ENCODE data around the gene SYNE2. TPM values are rescaled to one million over a fixed set of nuclear protein-coding genes. Genes with fewer than 3 reads are reported as not detected.

SYNE2 gene
- total RNA-seq, 1 donor from 2014 or later: 518 TPM

DNA sequence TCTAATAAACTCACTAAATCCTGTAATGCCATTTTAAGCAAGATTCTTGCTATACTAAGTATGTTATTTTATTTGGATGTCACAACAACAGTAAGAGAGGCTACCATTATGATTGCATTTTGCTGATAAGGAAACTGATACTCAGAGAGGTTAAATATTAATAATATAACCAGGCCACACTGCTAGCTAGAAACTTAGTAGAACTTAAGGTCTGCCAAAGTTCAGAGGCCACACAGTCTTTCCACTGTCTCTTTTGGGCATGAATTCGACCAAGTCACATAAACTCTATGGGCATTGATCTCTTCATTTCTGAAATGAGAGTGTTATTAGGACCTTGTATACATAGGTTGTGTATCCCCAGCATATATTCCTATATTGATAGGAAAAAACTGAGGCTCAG, 147.9 kb downstream of the SYNE2 start:
- H3K27me3 ChIP-seq: no peaks in the 10 kb centered on the region
- TF ChIP-seq, protein P1, sequence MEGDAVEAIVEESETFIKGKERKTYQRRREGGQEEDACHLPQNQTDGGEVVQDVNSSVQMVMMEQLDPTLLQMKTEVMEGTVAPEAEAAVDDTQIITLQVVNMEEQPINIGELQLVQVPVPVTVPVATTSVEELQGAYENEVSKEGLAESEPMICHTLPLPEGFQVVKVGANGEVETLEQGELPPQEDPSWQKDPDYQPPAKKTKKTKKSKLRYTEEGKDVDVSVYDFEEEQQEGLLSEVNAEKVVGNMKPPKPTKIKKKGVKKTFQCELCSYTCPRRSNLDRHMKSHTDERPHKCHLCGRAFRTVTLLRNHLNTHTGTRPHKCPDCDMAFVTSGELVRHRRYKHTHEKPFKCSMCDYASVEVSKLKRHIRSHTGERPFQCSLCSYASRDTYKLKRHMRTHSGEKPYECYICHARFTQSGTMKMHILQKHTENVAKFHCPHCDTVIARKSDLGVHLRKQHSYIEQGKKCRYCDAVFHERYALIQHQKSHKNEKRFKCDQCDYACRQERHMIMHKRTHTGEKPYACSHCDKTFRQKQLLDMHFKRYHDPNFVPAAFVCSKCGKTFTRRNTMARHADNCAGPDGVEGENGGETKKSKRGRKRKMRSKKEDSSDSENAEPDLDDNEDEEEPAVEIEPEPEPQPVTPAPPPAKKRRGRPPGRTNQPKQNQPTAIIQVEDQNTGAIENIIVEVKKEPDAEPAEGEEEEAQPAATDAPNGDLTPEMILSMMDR (IDR thresholded peaks at IDR 0.05): no peak
- peaks cover 58 to 80% of the 10 kb centered on the region in 2 donors for H3K36me3 ChIP-seq
- no peak overlapping the region for H3K27ac ChIP-seq
- no peak overlapping the region for H3K4me3 ChIP-seq
- intact Hi-C loops (cut with DNase I): loop anchor here (10.0 kb wide), 1 partner anchor 304 kb away; no protein-coding TSS in a partner anchor
- no peak for DNase-seq (ENCODE audit: low spot score in 2 of 2)
- no peaks in the 10 kb centered on the region for H3K9me3 ChIP-seq
- H3K4me1 ChIP-seq: no peaks in the 10 kb centered on the region

DNA sequence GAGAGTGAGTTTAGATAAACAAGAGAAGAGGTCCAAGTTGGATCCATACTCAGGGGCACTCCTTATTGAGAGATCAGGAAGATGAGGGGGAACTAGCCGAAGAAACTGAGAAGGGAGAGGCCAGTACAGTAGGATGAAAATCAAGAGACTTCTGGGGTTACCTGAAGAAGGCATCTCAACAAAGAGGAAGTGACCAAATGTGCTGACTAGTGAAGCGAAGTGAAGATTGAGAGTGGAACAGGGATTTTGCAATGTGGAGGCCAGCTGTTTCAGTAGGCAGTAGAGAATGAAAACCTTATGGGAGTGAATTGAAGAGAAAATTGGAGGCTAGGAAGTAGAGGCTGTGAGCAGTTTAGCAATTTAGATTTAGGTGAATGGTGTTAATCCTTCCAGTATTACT, 153.0 kb downstream of the SYNE2 start:
- no peaks in the 10 kb centered on the region for H3K4me1 ChIP-seq
- no peak overlapping the region for H3K4me3 ChIP-seq
- TF ChIP-seq, protein P1 (IDR thresholded peaks at IDR 0.05): no peak
- H3K27me3 ChIP-seq: no peaks in the 10 kb centered on the region
- no peaks in the 10 kb centered on the region for H3K9me3 ChIP-seq
- no peak for DNase-seq (ENCODE audit: low spot score in 2 of 2)
- peaks cover 43 to 55% of the 10 kb centered on the region in 2 donors for H3K36me3 ChIP-seq
- no peak overlapping the region for H3K27ac ChIP-seq
- intact Hi-C loops (cut with DNase I): loop anchor here (10.0 kb wide), 1 partner anchor 299 kb away; no protein-coding TSS in a partner anchor

DNA sequence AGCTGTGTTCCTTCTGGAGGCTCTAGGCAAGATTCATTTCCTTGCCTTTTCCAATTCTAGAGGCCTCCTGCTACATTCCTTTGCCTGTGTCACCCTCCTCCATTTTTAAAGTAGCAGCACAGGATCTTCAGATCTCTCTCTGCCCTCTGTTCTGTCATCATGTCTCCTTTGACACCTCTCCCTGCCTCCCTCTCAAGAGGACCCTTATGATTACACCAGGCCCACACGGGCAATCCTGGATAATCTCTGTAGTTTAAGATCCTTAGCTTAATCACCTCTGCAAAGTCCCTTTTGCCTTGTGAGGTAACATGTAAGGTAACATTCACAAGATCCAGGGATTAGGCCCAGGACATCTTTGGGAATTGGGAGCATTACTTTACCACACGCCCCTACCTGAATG, 155.2 kb downstream of the SYNE2 start:
- Histone ChIP-seq H3K27ac (no peak overlapping the region), H3K27me3 (no peaks in the 10 kb centered on the region), H3K9me3 (no peaks in the 10 kb centered on the region), H3K4me1 (no peaks in the 10 kb centered on the region), H3K36me3 (peaks cover 33 to 49% of the 10 kb centered on the region in 2 donors), H3K4me3 (no peak overlapping the region)
- TF ChIP-seq, protein P1 (IDR thresholded peaks at IDR 0.05): no peak
- no peak for DNase-seq (ENCODE audit: low spot score in 2 of 2)
- intact Hi-C loops (cut with DNase I): loop anchor here (10.0 kb wide), 1 partner anchor 297 kb away; no protein-coding TSS in a partner anchor

DNA sequence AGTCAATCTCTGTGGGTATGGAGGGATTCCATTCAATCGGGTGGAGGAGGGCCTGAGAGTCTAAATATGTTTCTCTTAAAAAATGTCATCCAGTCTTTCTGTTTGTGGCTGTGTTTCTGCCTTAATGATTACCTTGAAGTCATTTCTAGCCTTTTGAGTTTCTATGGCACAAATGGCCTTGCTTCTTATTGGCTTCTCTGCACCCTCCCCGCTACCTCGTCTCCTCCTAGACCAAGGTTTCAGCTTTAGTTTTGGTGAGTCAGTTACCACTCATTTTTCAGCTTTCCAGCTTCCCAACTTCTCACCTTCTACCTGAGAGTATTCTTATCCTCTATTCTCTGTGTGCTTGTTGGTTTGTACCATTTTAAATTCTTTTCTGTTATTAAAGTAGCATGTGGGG, 159.2 kb downstream of the SYNE2 start:
- peaks cover 0 to 6% of the 10 kb centered on the region in 2 donors for H3K9me3 ChIP-seq
- TF ChIP-seq, protein P1 (IDR thresholded peaks at IDR 0.05): no peak
- H3K36me3 ChIP-seq: peaks cover 27 to 39% of the 10 kb centered on the region in 2 donors
- intact Hi-C loops (cut with DNase I): no loop called here
- no peak for DNase-seq (ENCODE audit: low spot score in 2 of 2)
- no peak overlapping the region for H3K4me3 ChIP-seq
- H3K27ac ChIP-seq: no peak overlapping the region
- H3K4me1 ChIP-seq: no peaks in the 10 kb centered on the region
- H3K27me3 ChIP-seq: no peaks in the 10 kb centered on the region

DNA sequence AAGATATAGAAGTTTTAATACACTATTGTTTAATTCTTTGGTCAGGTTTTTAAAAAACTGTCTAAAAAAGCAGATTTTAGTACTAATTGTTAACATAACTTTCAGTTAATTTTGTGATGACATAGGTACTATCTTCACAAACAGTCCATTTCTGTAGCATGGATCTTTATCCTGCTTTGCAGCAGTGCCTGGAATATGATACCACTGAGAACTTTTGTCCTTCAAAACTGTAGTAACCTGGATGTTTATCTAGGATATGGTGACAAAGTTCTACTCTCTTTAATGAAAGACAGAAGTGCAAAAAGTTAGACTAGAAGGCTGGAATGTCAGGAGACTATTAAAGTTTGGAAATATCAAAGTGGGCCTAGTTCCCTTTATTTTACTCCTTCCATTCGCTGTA, 159.9 kb downstream of the SYNE2 start:
- Histone ChIP-seq H3K27me3 (no peaks in the 10 kb centered on the region), H3K36me3 (peaks cover 22 to 37% of the 10 kb centered on the region in 2 donors), H3K4me1 (no peaks in the 10 kb centered on the region), H3K9me3 (peaks cover 0 to 6% of the 10 kb centered on the region in 2 donors), H3K27ac (no peak overlapping the region), H3K4me3 (no peak overlapping the region)
- intact Hi-C loops (cut with DNase I): no loop called here
- DNase-seq (ENCODE audit: low spot score in 2 of 2): no peak
- TF ChIP-seq, protein P1 (IDR thresholded peaks at IDR 0.05): no peak

DNA sequence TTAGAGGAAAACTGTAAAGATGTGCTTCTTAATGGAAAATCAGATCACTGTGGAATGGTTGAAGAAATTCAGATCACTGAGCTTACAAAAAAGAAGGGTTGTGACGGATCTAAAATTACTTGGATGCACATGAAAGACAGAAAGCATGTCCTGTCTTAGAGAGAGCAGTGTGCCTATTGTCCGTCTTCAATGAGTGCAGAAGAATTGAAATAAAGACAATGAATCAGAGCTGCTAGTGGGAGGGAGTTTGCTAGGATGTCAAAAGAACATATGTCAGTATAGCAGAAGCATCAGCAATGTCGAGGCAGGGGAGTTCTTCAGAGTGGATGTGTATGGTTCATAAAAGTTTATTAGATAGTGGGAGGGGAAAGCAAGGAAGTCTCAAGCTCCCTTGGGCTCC, 172.7 kb downstream of the SYNE2 start:
- H3K9me3 ChIP-seq: no peaks in the 10 kb centered on the region
- no peaks in the 10 kb centered on the region for H3K27me3 ChIP-seq
- DNase-seq (ENCODE audit: low spot score in 2 of 2): no peak
- intact Hi-C loops (cut with DNase I): loop anchor here (5.0 kb wide), 1 partner anchor 107 kb away; no protein-coding TSS in a partner anchor
- TF ChIP-seq, protein P1 (IDR thresholded peaks at IDR 0.05): no peak
- no peak overlapping the region for H3K4me3 ChIP-seq
- H3K36me3 ChIP-seq: peaks cover 55 to 91% of the 10 kb centered on the region in 2 donors
- no peak overlapping the region for H3K27ac ChIP-seq
- H3K4me1 ChIP-seq: no peaks in the 10 kb centered on the region

Data from ascending aorta (tissue), 2 donors.